HCT116 (cell line): ENCODE results near the gene DDAH1. TPM values are rescaled to one million over a fixed set of nuclear protein-coding genes. Genes with fewer than 3 reads are reported as not detected.

Source experiments
- ATAC-seq: fragments of 200-7000 bp; cut with Tn5 transposase; 2 replicates; pipeline ENCODE4 v1.9.1; 2020; ENCODE audit warnings: mild to moderate bottlenecking, moderate library complexity
- BruUV-seq: library from RNA; stranded (reverse); fragments of 400-500 nt; replicated peaks from 2 replicates; lab custom pipeline; 2021; lab: Mats Ljungman, UMichigan
- CTCF ChIA-PET: fragments of 300-600 bp; sonication (Branson Sonifier 250); formaldehyde crosslinking; loops from one replicate; lab custom pipeline; 2021; ENCODE audit warnings: antibody characterized with exemption; lab: Charles Lee
- POLR2A ChIA-PET: fragments of 300-600, 350-600 bp; sonication (Branson Sonifier 250); formaldehyde crosslinking; loops from one replicate; lab custom pipeline; 2021; ENCODE audit warnings: antibody characterized with exemption; lab: Charles Lee
- RAD21 ChIA-PET, 2 experiments: fragments of 300-600 bp; sonication (Branson Sonifier 250); formaldehyde crosslinking; loops; one replicate each; lab custom pipeline; 2023; ENCODE audit warnings: low total read pairs in 2 of 2; ENCODE audit not compliant: uncharacterized antibody in 2 of 2, unreplicated experiment in 2 of 2, low non-redundant PET in 1 of 2; lab: Charles Lee
- DNase-seq: peaks from one replicate; pipeline ENCODE4 v3.0.0-alpha.2; 2010; ENCODE audit warnings: low read depth, low spot score
- H2AFZ ChIP-seq: fragments of 200-600 bp; shearing (Covaris generic), sonication (generic); 2 replicates; pipeline ENCODE4 v1.6.1; 2017; ENCODE audit warnings: low read depth, mixed run types, mixed read lengths, antibody characterized with exemption, low read length; ENCODE audit not compliant: poor library complexity, severe bottlenecking
- H3K27ac ChIP-seq: 2 replicates; pipeline ENCODE4 v1.5.1; 2012; ENCODE audit warnings: low read depth, low read length
- H3K27me3 ChIP-seq: fragments of 200-600 bp; sonication (generic); 2 replicates; pipeline ENCODE4 v1.6.1; 2016; ENCODE audit warnings: mixed run types, low read length, mixed read lengths; ENCODE audit not compliant: insufficient read depth
- H3K36me3 ChIP-seq, 2 experiments: fragments of 200-500 bp in 1 of 2; fragments of 200-600 bp in 1 of 2; sonication (Bioruptor generic) in 1 of 2; sonication (generic) in 1 of 2; 2 replicates each; pipeline versions ENCODE4 v1.5.1 to v1.6.1; 2014 to 2016; ENCODE audit warnings: low read length in 2 of 2, inconsistent platforms in 1 of 2, mixed read lengths in 1 of 2, mixed run types in 1 of 2; ENCODE audit not compliant: insufficient read depth in 2 of 2, control insufficient read depth in 1 of 2
- H3K4me1 ChIP-seq, 2 experiments: fragments of 200-600 bp in 1 of 2; sonication (generic) in 1 of 2; 2 replicates each; pipeline versions ENCODE4 v1.5.1 to v1.6.1; 2012 to 2017; ENCODE audit warnings: low read length in 2 of 2, inconsistent platforms in 1 of 2, mild to moderate bottlenecking in 1 of 2, mixed read lengths in 1 of 2, mixed run types in 1 of 2, moderate library complexity in 1 of 2; ENCODE audit not compliant: insufficient read depth in 2 of 2, control insufficient read depth in 1 of 2
- H3K4me2 ChIP-seq: fragments of 200-600 bp; sonication (generic); 2 replicates; pipeline ENCODE4 v1.6.1; 2017; ENCODE audit warnings: mixed run types, low read length, mixed read lengths
- H3K4me3 ChIP-seq, 2 experiments: fragments of 200-600 bp in 1 of 2; sonication (generic) in 1 of 2; replicated peaks in 1 of 2; 2 replicates each; pipeline ENCODE4 v1.5.1; 2011 to 2016; ENCODE audit warnings: low read length in 2 of 2, control low read depth in 1 of 2, low read depth in 1 of 2, mild to moderate bottlenecking in 1 of 2, mixed read lengths in 1 of 2, mixed run types in 1 of 2
- H3K79me2 ChIP-seq: fragments of 200-600 bp; sonication (generic); 2 replicates; pipeline ENCODE4 v1.6.1; 2017; ENCODE audit warnings: mild to moderate bottlenecking, mixed run types, low read length, moderate library complexity, mixed read lengths; ENCODE audit not compliant: insufficient read depth
- H3K9ac ChIP-seq: fragments of 200-600 bp; sonication (generic); 2 replicates; pipeline ENCODE4 v1.6.1; 2016; ENCODE audit warnings: low read length, mixed read lengths
- H3K9me2 ChIP-seq: fragments of 200-600 bp; sonication (generic), shearing (Covaris generic); 2 replicates; pipeline ENCODE4 v1.6.1; 2017; ENCODE audit warnings: mixed run types, mild to moderate bottlenecking, moderate library complexity; ENCODE audit not compliant: insufficient read depth
- H3K9me3 ChIP-seq, 2 experiments: fragments of 200-500 bp in 1 of 2; fragments of 200-600 bp in 1 of 2; sonication (Bioruptor generic) in 1 of 2; sonication (generic) in 1 of 2; 2 replicates each; pipeline ENCODE4 v1.6.1; 2014 to 2017; ENCODE audit warnings: low read length in 2 of 2, mixed read lengths in 2 of 2, inconsistent platforms in 1 of 2, low read depth in 1 of 2, mild to moderate bottlenecking in 1 of 2, mixed run types in 1 of 2, moderate library complexity in 1 of 2; ENCODE audit not compliant: control insufficient read depth in 1 of 2, insufficient read depth in 1 of 2
- H4K20me1 ChIP-seq: fragments of 200-600 bp; sonication (generic), shearing (Covaris generic); 2 replicates; pipeline ENCODE4 v1.6.1; 2017; ENCODE audit warnings: mixed run types, mild to moderate bottlenecking, moderate library complexity; ENCODE audit not compliant: insufficient read depth
- CBX3 ChIP-seq: IDR thresholded peaks from 2 replicates; pipeline ENCODE4 v1.6.1; 2012; ENCODE audit warnings: low read depth
- CEBPB ChIP-seq: IDR thresholded peaks from 2 replicates; pipeline ENCODE4 v1.6.1; 2012; ENCODE audit warnings: low read depth
- CTCF ChIP-seq, 3 experiments: fragments of 200-600 bp in 1 of 3; sonication (generic) in 1 of 3; IDR thresholded peaks in 2 of 3; conservative IDR thresholded peaks in 1 of 3; 2 replicates each; pipeline ENCODE4 v1.5.1; 2012 to 2017; ENCODE audit warnings: low read depth in 2 of 3, low read length in 2 of 3, antibody characterized with exemption in 1 of 3, borderline replicate concordance in 1 of 3, control low read depth in 1 of 3, mild to moderate bottlenecking in 1 of 3, mixed read lengths in 1 of 3, mixed run types in 1 of 3, moderate library complexity in 1 of 3; ENCODE audit not compliant: insufficient read depth in 1 of 3
- EGR1 ChIP-seq: IDR thresholded peaks from 2 replicates; pipeline ENCODE4 v1.6.1; 2012; ENCODE audit warnings: low read depth
- ELF1 ChIP-seq: IDR thresholded peaks from 2 replicates; pipeline ENCODE4 v1.6.1; 2012; ENCODE audit warnings: low read depth, borderline replicate concordance
- EZH2 ChIP-seq: fragments of 200-600 bp; sonication (generic); IDR thresholded peaks from 2 replicates; pipeline ENCODE4 v1.6.1; 2017; ENCODE audit warnings: antibody characterized with exemption, mixed run types
- EZH2phosphoT487 ChIP-seq: fragments of 200-600 bp; IDR thresholded peaks from 2 replicates; pipeline ENCODE4 v1.6.1; 2018; ENCODE audit warnings: antibody characterized with exemption, borderline replicate concordance
- JUND ChIP-seq: IDR thresholded peaks from 2 replicates; pipeline ENCODE4 v1.6.1; 2012
- POLR2A ChIP-seq: IDR thresholded peaks from 2 replicates; pipeline ENCODE4 v1.7.0; 2011; ENCODE audit warnings: borderline replicate concordance; ENCODE audit not compliant: insufficient read depth, insufficient read length; ENCODE audit errors: extremely low read depth
- POLR2AphosphoS5 ChIP-seq: IDR thresholded peaks from 2 replicates; pipeline ENCODE4 v1.6.1; 2011; ENCODE audit warnings: mild to moderate bottlenecking, low read depth, low read length, moderate library complexity
- RAD21 ChIP-seq: IDR thresholded peaks from 2 replicates; pipeline ENCODE4 v1.6.1; 2012; ENCODE audit warnings: low read depth, mild to moderate bottlenecking
- REST ChIP-seq: IDR thresholded peaks from 2 replicates; pipeline ENCODE4 v1.6.1; 2012; ENCODE audit warnings: low read depth
- SP1 ChIP-seq: IDR thresholded peaks from 2 replicates; pipeline ENCODE4 v1.6.1; 2012; ENCODE audit warnings: low read depth
- TCF7L2 ChIP-seq: IDR thresholded peaks from 2 replicates; pipeline ENCODE4 v1.7.0; 2011; ENCODE audit warnings: borderline replicate concordance, inconsistent platforms; ENCODE audit not compliant: insufficient read depth, insufficient read length; ENCODE audit errors: extremely low read depth
- YY1 ChIP-seq: IDR thresholded peaks from 2 replicates; pipeline ENCODE4 v1.6.1; 2011; ENCODE audit warnings: low read length, low read depth, moderate library complexity, mild to moderate bottlenecking; ENCODE audit not compliant: insufficient replicate concordance; ENCODE audit errors: extremely low read depth
- ZFX ChIP-seq: fragments of 450-650 bp; IDR thresholded peaks from 2 replicates; pipeline ENCODE4 v1.6.1; 2017
- ZNF274 ChIP-seq: fragments of 200-500 bp; sonication (Bioruptor generic); IDR thresholded peaks from 2 replicates; pipeline ENCODE4 v1.6.1; 2014; ENCODE audit warnings: mild to moderate bottlenecking, low read depth, low read length, inconsistent platforms
- intact Hi-C: fragments of 100-400 bp; cut with micrococcal nuclease; formaldehyde crosslinking; loops from 2 replicates; pipeline ENCODE4 v1.10.0; 2022
- total RNA-seq: library from RNA; stranded (reverse); gene quantifications from one replicate; pipeline ENCODE4 v1.2.1, GENCODE V29; 2021; ENCODE audit not compliant: unreplicated experiment
- TF ChIP-seq, protein P1 (sequence below): IDR thresholded peaks from 2 replicates; pipeline ENCODE4 v1.6.1; 2011; ENCODE audit warnings: mild to moderate bottlenecking, low read length, moderate library complexity; ENCODE audit not compliant: insufficient replicate concordance; ENCODE audit errors: extremely low read depth
- TF ChIP-seq, protein P2 (sequence below): IDR thresholded peaks from 2 replicates; pipeline ENCODE4 v1.6.1; 2012

DDAH1 gene
- total RNA-seq, 1 experiment from 2014 or later, result 16.6 TPM

DNA sequence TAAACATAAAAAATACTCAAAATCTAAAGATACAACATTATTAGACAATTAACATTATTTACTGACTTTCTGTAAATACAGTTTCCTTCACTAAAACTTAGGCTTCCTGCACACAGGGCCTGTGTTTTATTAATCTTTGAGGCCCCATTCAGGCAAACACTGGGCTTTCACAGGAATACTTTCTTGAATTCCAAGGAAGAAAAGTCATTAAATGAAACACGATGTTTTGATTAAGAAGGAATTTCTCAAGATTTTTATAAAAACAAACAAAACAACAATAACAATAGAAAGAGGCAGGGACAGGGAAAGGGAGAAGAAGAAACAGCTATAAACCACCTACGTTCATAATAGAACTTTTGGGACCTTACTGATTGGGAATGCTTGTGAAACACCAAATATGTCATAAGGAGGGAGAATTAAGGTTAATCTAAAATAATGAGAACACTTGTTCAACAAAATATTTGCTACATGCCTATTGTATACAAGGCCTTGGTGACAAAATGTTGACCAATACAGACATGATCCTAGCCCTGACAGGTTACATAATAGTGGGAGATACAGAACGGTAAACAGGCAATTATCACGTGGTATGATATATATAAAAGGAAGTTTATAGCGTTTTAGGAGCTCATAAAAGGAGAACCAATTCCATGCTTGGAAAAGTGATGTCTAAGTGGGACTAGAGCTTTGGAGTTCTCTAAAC, 3.6 kb downstream of the DDAH1 start:
- no peak overlapping the region for H3K27ac ChIP-seq
- ChIA-PET POLR2A (no interaction called here), RAD21 (no interaction called here), CTCF (no interaction called here)
- H3K9me2 ChIP-seq, result no peaks in the 10 kb centered on the region
- H2AFZ ChIP-seq, result no peak overlapping the region
- H3K79me2 ChIP-seq, result peaks cover 12% of the 10 kb centered on the region
- no peak overlapping the region for H3K9ac ChIP-seq
- H3K27me3 ChIP-seq, result no peaks in the 10 kb centered on the region
- no peaks in the 10 kb centered on the region for H3K9me3 ChIP-seq
- H3K4me2 ChIP-seq, result no peak overlapping the region
- DNase-seq (no peak), ATAC-seq (no peak)
- H3K36me3 ChIP-seq, result no peaks in the 10 kb centered on the region
- intact Hi-C loops, result no loop called here
- H4K20me1 ChIP-seq, result no peaks in the 10 kb centered on the region
- no peak overlapping the region for H3K4me3 ChIP-seq
- TF ChIP-seq YY1, result no peak
- TF ChIP-seq TCF7L2, result no peak
- TF ChIP-seq, protein P1, sequence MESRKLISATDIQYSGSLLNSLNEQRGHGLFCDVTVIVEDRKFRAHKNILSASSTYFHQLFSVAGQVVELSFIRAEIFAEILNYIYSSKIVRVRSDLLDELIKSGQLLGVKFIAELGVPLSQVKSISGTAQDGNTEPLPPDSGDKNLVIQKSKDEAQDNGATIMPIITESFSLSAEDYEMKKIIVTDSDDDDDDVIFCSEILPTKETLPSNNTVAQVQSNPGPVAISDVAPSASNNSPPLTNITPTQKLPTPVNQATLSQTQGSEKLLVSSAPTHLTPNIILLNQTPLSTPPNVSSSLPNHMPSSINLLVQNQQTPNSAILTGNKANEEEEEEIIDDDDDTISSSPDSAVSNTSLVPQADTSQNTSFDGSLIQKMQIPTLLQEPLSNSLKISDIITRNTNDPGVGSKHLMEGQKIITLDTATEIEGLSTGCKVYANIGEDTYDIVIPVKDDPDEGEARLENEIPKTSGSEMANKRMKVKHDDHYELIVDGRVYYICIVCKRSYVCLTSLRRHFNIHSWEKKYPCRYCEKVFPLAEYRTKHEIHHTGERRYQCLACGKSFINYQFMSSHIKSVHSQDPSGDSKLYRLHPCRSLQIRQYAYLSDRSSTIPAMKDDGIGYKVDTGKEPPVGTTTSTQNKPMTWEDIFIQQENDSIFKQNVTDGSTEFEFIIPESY, result no peak
- no peak for TF ChIP-seq ZFX
- TF ChIP-seq SP1, result no peak
- TF ChIP-seq REST, result no peak
- no peak for TF ChIP-seq EZH2
- TF ChIP-seq EGR1, result no peak
- TF ChIP-seq, protein P2, sequence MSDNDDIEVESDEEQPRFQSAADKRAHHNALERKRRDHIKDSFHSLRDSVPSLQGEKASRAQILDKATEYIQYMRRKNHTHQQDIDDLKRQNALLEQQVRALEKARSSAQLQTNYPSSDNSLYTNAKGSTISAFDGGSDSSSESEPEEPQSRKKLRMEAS, result no peak
- TF ChIP-seq EZH2phosphoT487, result no peak
- TF ChIP-seq CEBPB, result no peak
- TF ChIP-seq JUND, result no peak
- no peak for TF ChIP-seq POLR2AphosphoS5
- no peak for TF ChIP-seq CBX3
- no peak for TF ChIP-seq ZNF274
- no peak for TF ChIP-seq RAD21
- TF ChIP-seq POLR2A, result no peak
- no peak for TF ChIP-seq ELF1
- TF ChIP-seq CTCF (IDR thresholded peaks at IDR 0.05 in 2 of 3, conservative IDR thresholded peaks at IDR 0.05 in 1 of 3; ENCODE audit: borderline replicate concordance in 1 of 3, insufficient read depth in 1 of 3, low read depth in 2 of 3, low read length in 2 of 3), result no peak
- peaks cover 14 to 27% of the 10 kb centered on the region in 2 experiments; a peak in 3 of 4 replicates for H3K4me1 ChIP-seq
- BruUV-seq, result no TSS peak
